ENCODE data around the gene FRMD4A. TPM values are rescaled to one million over a fixed set of nuclear protein-coding genes. Genes with fewer than 3 reads are reported as not detected.

Gene FRMD4A
- total RNA-seq, 2 donors from 2014 or later, result 8.6 to 10.2 TPM

DNA sequence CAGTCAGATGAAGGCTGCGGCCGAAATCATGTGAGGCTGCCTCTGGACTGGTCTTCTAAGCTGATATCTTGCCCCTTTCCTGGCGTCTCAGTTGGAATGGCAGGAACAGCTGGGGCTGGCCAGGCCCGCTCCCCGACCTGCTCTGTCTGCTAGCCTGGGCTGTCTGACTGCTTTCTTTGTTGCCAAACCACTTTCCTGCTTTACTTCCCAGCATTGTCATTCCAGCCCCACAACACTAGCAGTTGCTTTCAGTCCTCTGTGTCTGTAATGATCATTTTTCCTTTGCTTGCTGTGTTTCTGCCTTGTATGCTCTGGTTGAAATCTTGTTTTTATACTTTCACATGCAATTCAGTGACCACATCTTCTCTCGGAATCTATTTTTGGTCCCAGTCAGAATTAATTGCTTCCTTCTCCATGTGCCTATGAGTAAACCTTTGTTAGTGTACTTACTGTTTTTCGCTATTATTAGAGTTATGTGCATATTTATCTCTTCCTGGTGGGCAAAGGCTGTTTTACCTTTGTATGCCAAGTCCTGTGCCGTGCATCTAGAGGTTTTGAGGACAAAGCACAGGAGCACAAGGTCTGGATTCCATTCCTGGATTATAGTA, 722.4 kb downstream of the FRMD4A start:
- Histone ChIP-seq H3K27me3 (no peaks in the 10 kb centered on the region), H3K4me1 (no peaks in the 10 kb centered on the region), H3K36me3 (peaks cover 3% of the 10 kb centered on the region), H3K9me3 (no peaks in the 10 kb centered on the region), H3K9ac (ENCODE audit: low read depth in 2 of 2, low read length in 2 of 2) (no peak overlapping the region), H3K4me3 (no peak overlapping the region), H3K27ac (no peak overlapping the region)
- TF ChIP-seq, protein P1, sequence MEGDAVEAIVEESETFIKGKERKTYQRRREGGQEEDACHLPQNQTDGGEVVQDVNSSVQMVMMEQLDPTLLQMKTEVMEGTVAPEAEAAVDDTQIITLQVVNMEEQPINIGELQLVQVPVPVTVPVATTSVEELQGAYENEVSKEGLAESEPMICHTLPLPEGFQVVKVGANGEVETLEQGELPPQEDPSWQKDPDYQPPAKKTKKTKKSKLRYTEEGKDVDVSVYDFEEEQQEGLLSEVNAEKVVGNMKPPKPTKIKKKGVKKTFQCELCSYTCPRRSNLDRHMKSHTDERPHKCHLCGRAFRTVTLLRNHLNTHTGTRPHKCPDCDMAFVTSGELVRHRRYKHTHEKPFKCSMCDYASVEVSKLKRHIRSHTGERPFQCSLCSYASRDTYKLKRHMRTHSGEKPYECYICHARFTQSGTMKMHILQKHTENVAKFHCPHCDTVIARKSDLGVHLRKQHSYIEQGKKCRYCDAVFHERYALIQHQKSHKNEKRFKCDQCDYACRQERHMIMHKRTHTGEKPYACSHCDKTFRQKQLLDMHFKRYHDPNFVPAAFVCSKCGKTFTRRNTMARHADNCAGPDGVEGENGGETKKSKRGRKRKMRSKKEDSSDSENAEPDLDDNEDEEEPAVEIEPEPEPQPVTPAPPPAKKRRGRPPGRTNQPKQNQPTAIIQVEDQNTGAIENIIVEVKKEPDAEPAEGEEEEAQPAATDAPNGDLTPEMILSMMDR (IDR thresholded peaks at IDR 0.05), result no peak
- intact Hi-C loops (cut with DNase I), result no loop called here
- no peak for DNase-seq

GRCh38 chr10:13604357-13605040, 726.2 kb downstream of the FRMD4A start:
- no peak for DNase-seq
- Histone ChIP-seq H3K4me3 (no peak overlapping the region), H3K9ac (ENCODE audit: low read depth in 2 of 2, low read length in 2 of 2) (no peak overlapping the region), H3K27me3 (no peaks in the 10 kb centered on the region), H3K36me3 (peaks cover 3% of the 10 kb centered on the region), H3K27ac (no peak overlapping the region), H3K4me1 (no peaks in the 10 kb centered on the region), H3K9me3 (no peaks in the 10 kb centered on the region)
- TF ChIP-seq, protein P1 (IDR thresholded peaks at IDR 0.05), result no peak
- intact Hi-C loops (cut with DNase I), result no loop called here

DNA sequence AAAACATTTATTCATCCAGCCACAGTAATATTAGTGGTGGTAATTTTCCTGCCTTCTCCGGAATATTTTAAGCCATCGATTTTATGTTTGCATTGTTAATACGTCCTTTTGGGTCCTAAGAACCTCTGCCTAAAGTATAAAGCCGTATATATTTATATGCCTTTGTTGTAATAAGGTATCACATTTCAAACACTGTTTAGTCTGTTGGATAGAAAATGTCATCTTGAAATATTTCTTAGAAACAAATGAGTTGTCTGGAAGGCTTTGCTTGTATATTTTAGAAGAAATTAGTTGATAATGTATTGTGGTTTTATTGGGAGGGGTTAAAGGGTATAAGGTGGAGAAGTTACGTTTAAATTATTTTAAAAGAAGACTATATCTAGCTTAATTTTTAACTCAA, 732.8 kb downstream of the FRMD4A start:
- no peak for DNase-seq
- Histone ChIP-seq H3K4me3 (no peak overlapping the region), H3K4me1 (no peaks in the 10 kb centered on the region), H3K36me3 (no peaks in the 10 kb centered on the region), H3K27me3 (no peaks in the 10 kb centered on the region), H3K9me3 (no peaks in the 10 kb centered on the region), H3K9ac (ENCODE audit: low read depth in 2 of 2, low read length in 2 of 2) (no peak overlapping the region), H3K27ac (no peak overlapping the region)
- intact Hi-C loops (cut with DNase I), result no loop called here
- TF ChIP-seq, protein P1 (IDR thresholded peaks at IDR 0.05), result no peak

- Histone ChIP-seq H3K9me3 (no peaks in the 10 kb centered on the region), H3K27me3 (no peaks in the 10 kb centered on the region), H3K27ac (no peak overlapping the region), H3K4me1 (no peaks in the 10 kb centered on the region), H3K36me3 (no peaks in the 10 kb centered on the region), H3K9ac (ENCODE audit: low read depth in 2 of 2, low read length in 2 of 2) (no peak overlapping the region), H3K4me3 (no peak overlapping the region)
- intact Hi-C loops (cut with DNase I), result no loop called here
- DNase-seq, result no peak
- TF ChIP-seq, protein P1 (IDR thresholded peaks at IDR 0.05), result no peak
Observed at GRCh38 chr10:13594641-13595040, 736.1 kb downstream of the FRMD4A start.
